Measurements from ENCODE around the gene APOB. TPM values are rescaled to one million over a fixed set of nuclear protein-coding genes. Genes with fewer than 3 reads are reported as not detected.

APOB gene
- total and polyA plus RNA-seq, 2 of the 8 experiments (the other 6 are each of a cell fraction or from before 2014, with no cell fraction given), result 0.15 to 0.61 TPM

DNA sequence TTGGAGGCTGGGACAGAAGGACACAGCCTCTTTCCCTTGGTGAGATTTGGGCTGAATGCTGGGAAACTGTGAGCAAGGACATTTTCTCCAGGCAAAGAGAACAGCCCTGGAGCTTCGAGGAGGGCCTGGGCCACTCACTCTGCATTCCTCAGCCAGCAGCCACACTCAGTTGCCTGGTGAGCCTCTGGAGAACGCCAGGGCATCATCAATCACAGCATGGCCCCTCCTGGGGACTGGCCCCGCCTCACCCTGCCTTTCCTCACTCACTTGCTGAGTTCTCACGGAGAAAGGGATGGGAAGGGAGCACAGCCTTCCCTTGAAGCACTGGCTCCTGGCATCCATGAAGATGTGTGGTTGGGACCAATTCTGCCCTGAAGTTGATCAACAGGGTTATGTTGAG lies 55.0 kb downstream of the APOB start:
- Histone ChIP-seq H3K79me1 (ENCODE audit: low read depth, low read length) (no peaks in the 10 kb centered on the region), H3K27me3 (replicated peaks in 1 of 4; ENCODE audit: control insufficient read depth in 3 of 4, extremely low read depth in 1 of 4, insufficient read depth in 3 of 4, low read length in 3 of 4) (no peaks in the 10 kb centered on the region), H3K9me3 (ENCODE audit: insufficient read depth in 2 of 2, low read depth in 1 of 2, low read length in 1 of 2) (no peaks in the 10 kb centered on the region), H3K4me1 (replicated peaks in 1 of 4; ENCODE audit: control insufficient read depth in 3 of 4, insufficient read depth in 4 of 4, low read length in 3 of 4) (peaks cover 0 to 3% (median under 1%) of the 10 kb centered on the region in 4 experiments; a peak in 1 of 7 replicates), H3K18ac (ENCODE audit: extremely low read depth, low read length) (no peak overlapping the region), H4K8ac (ENCODE audit: extremely low read depth, insufficient read depth, low read length) (no peak overlapping the region), H3K4me3 (ENCODE audit: extremely low read depth in 1 of 4, insufficient read depth in 2 of 4, low read depth in 3 of 4, low read length in 4 of 4) (no peak overlapping the region), H3K56ac (replicated peaks; ENCODE audit: insufficient read length, low read depth, low read length) (no peak overlapping the region), H3K14ac (ENCODE audit: insufficient read length) (no peak overlapping the region), H3K23me2 (ENCODE audit: low read depth, low read length) (no peaks in the 10 kb centered on the region), H3K4ac (replicated peaks; ENCODE audit: insufficient read length, low read depth, low read length) (no peak overlapping the region), H3K23ac (ENCODE audit: insufficient read length) (no peak overlapping the region), H3K36me3 (ENCODE audit: control insufficient read depth in 2 of 4, insufficient read depth in 4 of 4, low read length in 3 of 4) (no peaks in the 10 kb centered on the region), H3K79me2 (ENCODE audit: control insufficient read depth in 1 of 2, insufficient read depth in 2 of 2, low read length in 2 of 2) (no peaks in the 10 kb centered on the region), H2BK12ac (ENCODE audit: low read depth, low read length) (no peak overlapping the region), H2BK15ac (ENCODE audit: low read length) (no peak overlapping the region), H2AK5ac (ENCODE audit: low read depth, low read length) (no peak overlapping the region), H3K27ac (ENCODE audit: low read depth, low read length) (no peak overlapping the region), H3K4me2 (ENCODE audit: insufficient read depth in 1 of 2, low read depth in 2 of 2, low read length in 2 of 2) (no peak overlapping the region), H2BK5ac (ENCODE audit: low read depth, low read length) (no peak overlapping the region), H4K5ac (ENCODE audit: insufficient read length, low read depth, low read length) (no peak overlapping the region), H2BK20ac (ENCODE audit: low read length) (no peak overlapping the region), H3K9ac (replicated peaks in 1 of 4; ENCODE audit: extremely low read depth in 1 of 4, low read depth in 3 of 4, low read length in 3 of 4) (no peak overlapping the region), H2AFZ (ENCODE audit: low read length) (no peak overlapping the region), H2BK120ac (replicated peaks; ENCODE audit: low read depth, low read length) (no peak overlapping the region), H4K20me1 (replicated peaks in 1 of 2; ENCODE audit: control insufficient read depth in 1 of 2, insufficient read depth in 2 of 2, low read length in 2 of 2) (no peaks in the 10 kb centered on the region), H4K91ac (replicated peaks; ENCODE audit: insufficient read length, low read length) (no peak overlapping the region)
- ChIA-PET CTCF (ENCODE audit: partially characterized antibody) (interaction anchor here (0.6 to 1.2 kb wide), 3 partner anchors 26 to 256 kb away, joined by 3 read pairs; no protein-coding TSS in a partner anchor), POLR2A (ENCODE audit: partially characterized antibody) (no interaction called here)
- FAIRE-seq, result no peak
- TF ChIP-seq, protein P1, sequence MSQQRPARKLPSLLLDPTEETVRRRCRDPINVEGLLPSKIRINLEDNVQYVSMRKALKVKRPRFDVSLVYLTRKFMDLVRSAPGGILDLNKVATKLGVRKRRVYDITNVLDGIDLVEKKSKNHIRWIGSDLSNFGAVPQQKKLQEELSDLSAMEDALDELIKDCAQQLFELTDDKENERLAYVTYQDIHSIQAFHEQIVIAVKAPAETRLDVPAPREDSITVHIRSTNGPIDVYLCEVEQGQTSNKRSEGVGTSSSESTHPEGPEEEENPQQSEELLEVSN (IDR thresholded peaks at IDR 0.05), result no peak
- TF ChIP-seq, protein P2, sequence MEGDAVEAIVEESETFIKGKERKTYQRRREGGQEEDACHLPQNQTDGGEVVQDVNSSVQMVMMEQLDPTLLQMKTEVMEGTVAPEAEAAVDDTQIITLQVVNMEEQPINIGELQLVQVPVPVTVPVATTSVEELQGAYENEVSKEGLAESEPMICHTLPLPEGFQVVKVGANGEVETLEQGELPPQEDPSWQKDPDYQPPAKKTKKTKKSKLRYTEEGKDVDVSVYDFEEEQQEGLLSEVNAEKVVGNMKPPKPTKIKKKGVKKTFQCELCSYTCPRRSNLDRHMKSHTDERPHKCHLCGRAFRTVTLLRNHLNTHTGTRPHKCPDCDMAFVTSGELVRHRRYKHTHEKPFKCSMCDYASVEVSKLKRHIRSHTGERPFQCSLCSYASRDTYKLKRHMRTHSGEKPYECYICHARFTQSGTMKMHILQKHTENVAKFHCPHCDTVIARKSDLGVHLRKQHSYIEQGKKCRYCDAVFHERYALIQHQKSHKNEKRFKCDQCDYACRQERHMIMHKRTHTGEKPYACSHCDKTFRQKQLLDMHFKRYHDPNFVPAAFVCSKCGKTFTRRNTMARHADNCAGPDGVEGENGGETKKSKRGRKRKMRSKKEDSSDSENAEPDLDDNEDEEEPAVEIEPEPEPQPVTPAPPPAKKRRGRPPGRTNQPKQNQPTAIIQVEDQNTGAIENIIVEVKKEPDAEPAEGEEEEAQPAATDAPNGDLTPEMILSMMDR (IDR thresholded peaks at IDR 0.05; ENCODE audit: control extremely low read depth in 1 of 3, insufficient read depth in 1 of 3, low read depth in 1 of 3, low read length in 3 of 3), result no peak
- TF ChIP-seq FOSL1 (IDR thresholded peaks at IDR 0.05; ENCODE audit: insufficient read depth, low read depth, low read length) (no peak), EGR1 (IDR thresholded peaks at IDR 0.05; ENCODE audit: borderline replicate concordance, low read depth, low read length) (no peak), EP300 (IDR thresholded peaks at IDR 0.05; ENCODE audit: borderline replicate concordance in 1 of 2, low read depth in 2 of 2, low read length in 2 of 2) (no peak), CTBP2 (IDR thresholded peaks at IDR 0.05; ENCODE audit: borderline replicate concordance, insufficient read depth, insufficient read length, low read length) (no peak)
- 87% methylated on average over 4 of the region's 4 CpGs; no CpG with 5 or more reads in 1 of the 2 experiments for WGBS, 2 experiments (ENCODE audit: extremely low coverage in 1 of 2, insufficient coverage in 1 of 2, insufficient read length in 1 of 2, insufficient replicate concordance in 2 of 2, low coverage in 1 of 2, low lambda C conversion rate in 2 of 2, missing lambda C conversion rate in 1 of 2)
- no peak for DNase-seq (ENCODE audit: low read depth in 1 of 2, low spot score in 2 of 2)

Measured in H1 (cell line).